VCaP (cell line): Measurements from ENCODE around the gene PHIP.
"Not testable (repeated sequence)": the region's sequence is repeated elsewhere in the genome, so short reads cannot be mapped to it uniquely, and the experiment has no call there.

ENCODE experiments used
- H3K27ac ChIP-seq: fragments of 450-650 bp; 2 replicates; pipeline ENCODE4 v1.5.1; 2017
- TF ChIP-seq, protein P1 (sequence below): fragments of 450-650 bp; conservative IDR thresholded peaks from 2 replicates; pipeline ENCODE4 v1.5.1; 2017; ENCODE audit warnings: mild to moderate bottlenecking, moderate library complexity

PHIP gene

GRCh38 chr6:78935553-78935952 is 142.5 kb downstream of the PHIP start:
- H3K27ac ChIP-seq, result no peak overlapping the region
- TF ChIP-seq, protein P1, sequence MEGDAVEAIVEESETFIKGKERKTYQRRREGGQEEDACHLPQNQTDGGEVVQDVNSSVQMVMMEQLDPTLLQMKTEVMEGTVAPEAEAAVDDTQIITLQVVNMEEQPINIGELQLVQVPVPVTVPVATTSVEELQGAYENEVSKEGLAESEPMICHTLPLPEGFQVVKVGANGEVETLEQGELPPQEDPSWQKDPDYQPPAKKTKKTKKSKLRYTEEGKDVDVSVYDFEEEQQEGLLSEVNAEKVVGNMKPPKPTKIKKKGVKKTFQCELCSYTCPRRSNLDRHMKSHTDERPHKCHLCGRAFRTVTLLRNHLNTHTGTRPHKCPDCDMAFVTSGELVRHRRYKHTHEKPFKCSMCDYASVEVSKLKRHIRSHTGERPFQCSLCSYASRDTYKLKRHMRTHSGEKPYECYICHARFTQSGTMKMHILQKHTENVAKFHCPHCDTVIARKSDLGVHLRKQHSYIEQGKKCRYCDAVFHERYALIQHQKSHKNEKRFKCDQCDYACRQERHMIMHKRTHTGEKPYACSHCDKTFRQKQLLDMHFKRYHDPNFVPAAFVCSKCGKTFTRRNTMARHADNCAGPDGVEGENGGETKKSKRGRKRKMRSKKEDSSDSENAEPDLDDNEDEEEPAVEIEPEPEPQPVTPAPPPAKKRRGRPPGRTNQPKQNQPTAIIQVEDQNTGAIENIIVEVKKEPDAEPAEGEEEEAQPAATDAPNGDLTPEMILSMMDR, result no peak

DNA sequence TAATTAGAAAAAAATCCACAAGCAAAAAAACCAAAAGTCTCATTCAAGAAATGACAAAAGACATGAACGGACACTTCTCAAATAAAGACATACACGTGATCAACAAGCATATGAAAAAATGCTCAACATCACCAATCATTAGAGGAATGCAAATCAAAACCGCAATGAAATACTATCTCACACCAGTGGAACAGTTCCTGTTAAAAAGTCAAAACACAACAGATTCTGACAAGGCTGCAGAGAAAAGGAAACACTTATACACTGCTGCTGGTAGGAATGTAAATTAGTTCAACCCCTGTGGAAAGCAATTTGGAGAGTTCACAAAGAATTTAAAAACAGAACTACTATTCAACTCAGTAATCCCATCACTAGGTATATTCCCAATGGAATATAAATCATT is 152.7 kb downstream of the PHIP start:
- no peak overlapping the region for H3K27ac ChIP-seq
- TF ChIP-seq, protein P1, result no peak

DNA sequence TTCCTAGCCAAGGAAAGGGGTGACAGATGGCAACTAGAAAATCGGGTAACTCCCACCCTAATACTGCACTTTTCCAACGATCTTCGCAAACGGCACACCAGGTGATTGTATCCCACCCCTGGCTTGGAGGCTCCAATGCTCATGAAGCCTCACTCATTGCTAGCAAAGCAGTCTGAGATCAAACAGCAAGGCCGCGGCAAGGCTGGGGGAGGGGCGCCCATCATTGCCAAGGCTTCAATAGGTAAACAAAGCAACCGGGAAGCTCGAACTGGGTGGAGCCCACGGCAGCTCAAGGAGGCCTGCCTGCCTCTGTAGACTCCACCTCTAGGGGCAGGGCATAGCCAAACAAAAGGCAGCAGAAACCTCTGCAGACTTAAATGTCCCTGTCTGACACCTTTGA is 156.9 kb downstream of the PHIP start:
- not testable (repeated sequence) for H3K27ac ChIP-seq

GRCh38 chr6:78917788-78918187 is 160.3 kb downstream of the PHIP start:
- no peak overlapping the region for H3K27ac ChIP-seq
- TF ChIP-seq, protein P1, result no peak

GRCh38 chr6:78916411-78916810 is 161.6 kb downstream of the PHIP start:
- no peak overlapping the region for H3K27ac ChIP-seq
- TF ChIP-seq, protein P1, result no peak

DNA sequence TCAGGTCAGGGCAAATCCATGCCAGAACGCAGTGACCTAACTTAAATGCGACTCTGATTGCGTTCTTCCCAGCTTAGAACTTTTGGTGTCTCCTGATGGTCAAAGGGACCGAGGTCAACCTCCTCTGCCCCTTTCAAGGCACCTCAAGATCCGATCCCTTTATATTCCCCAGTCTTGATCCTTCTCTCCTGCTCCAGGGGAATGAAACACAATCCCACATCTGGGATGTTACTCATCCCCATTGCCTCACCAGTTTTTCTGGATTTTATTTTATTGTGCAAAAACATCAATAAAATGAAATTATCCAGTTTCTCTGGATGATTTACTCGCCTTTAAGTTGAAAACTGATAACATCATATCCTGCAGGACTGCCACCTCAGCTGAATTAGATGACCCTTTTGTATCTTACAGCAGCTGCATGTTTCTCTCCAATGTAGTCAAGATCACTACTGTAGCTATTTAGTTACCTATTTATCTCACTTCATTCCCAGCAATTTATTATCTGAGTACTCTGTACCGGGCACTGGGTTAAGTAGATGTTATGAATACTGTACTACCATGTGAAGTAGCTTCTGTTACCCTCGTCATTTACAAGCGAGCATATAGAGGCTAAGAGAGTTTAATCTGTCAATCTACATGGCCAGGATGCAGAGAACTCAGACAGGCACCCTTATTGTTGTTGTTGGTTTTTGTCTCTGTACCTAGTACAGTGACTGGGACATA is 166.7 kb downstream of the PHIP start:
- TF ChIP-seq, protein P1, result no peak
- no peak overlapping the region for H3K27ac ChIP-seq

DNA sequence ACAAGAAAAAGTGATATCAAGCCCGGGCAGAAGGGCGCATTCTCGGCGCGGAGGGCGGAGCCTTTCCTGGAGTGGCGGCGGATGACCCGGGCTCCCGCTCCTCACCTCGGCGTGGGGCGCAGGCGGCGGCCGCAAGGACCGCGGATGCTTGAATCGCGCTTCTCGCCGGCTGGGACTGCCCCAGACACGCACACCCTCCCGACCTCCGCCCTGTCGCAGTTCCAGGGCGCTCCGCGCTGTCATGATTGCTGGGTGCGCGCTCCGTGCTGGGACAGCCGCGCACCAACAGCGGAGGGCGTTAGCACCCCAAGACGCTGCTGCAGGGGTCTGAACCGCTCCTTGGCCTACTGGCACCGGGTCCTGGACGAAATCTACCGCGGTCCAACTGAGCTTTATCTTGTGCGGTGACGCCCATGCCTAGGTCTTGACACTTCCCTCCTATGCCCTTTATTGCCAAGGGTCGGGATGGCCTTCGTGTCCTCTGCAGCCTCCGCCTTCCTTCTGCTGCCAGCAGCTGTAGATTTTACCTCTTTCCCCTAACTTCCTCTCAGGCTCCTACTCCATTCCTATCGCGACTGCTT is 167.4 kb downstream of the PHIP start:
- H3K27ac ChIP-seq, result no peak overlapping the region
- TF ChIP-seq, protein P1, result no peak

DNA sequence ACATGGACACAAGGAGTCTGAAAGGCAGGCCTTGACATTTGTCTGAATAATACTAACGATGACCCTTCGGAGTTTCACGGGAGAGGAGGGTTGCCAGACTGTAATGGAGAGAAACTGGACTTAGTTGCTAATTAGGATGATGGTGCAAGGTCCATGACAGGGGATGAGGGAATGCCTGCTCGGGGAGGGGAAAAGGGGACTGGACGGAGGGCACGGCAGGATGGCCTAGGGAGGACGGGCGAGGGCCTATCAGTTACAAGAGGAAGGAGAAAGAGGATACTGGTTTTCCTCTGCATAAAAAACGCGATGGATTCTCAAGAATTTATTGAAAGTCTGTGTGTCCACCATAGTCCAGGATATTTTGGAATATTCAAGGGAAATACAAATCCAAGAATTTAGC is 168.0 kb downstream of the PHIP start:
- TF ChIP-seq, protein P1, result no peak
- H3K27ac ChIP-seq, result no peak overlapping the region
